Superior temporal gyrus (tissue), 1 donor: ENCODE measurements around the gene SLC16A4.

ENCODE experiments used
- DNase-seq: peaks from one replicate; pipeline ENCODE4 v3.0.0-alpha.2; 2016; ENCODE audit errors: extremely low spot score

SLC16A4 gene

DNA sequence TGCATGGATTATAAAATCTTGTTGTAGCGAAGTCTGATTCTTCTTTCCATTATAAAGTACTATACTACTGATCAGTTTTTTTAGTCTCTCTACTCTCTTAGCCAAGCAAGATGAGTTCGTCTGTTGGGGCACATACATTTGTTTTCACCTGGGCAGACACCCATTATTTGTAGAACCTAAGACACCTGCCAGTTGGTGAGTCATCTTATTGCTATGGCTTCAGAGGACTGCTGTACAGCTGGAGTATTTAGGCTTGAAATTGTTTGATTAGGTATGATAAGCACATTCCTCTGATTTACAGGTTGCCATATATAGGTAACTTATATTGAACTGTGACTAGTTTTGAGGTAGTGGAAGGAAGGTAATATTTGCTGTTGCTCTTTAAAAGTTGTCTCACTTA lies 34.4 kb downstream of the SLC16A4 start:
- no peak for DNase-seq

DNA sequence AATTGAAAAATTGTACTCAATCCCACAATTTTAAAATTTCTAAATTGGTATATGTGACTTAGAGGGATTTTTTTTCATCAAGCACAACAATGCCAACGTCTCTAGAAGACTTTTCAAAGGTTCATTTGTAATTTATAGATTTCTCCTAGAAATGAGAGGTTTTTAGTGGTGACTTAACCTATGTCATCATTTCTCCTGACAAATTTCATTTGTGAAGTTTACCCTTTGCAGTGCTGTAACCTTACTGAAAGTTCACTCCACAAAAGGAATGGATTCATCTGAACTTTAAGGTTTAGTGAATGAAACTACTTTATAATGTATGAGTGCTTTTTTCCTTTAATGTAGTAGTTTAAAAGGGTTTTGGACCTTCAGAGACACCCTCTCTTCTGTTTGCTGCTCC lies 35.5 kb downstream of the SLC16A4 start:
- no peak for DNase-seq

DNA sequence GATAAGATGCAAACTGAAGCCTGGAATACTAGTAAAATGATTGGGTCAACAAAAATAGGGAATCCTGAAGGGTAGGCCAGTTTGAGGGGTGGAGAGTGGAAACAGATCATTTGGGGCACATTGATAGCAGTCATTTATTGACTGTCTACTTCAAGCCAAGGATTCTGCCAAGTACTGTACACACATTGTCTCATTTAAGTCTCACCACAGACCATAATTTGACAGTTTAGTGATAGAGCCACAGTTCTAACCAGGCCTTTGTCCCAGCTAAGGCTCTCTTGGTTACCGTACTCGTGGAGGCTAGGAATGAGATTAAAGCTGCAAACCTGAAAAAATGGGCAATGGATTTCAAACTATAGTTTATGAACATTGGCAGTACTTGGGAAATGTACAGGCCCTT lies 40.5 kb downstream of the SLC16A4 start:
- DNase-seq = no peak

DNA sequence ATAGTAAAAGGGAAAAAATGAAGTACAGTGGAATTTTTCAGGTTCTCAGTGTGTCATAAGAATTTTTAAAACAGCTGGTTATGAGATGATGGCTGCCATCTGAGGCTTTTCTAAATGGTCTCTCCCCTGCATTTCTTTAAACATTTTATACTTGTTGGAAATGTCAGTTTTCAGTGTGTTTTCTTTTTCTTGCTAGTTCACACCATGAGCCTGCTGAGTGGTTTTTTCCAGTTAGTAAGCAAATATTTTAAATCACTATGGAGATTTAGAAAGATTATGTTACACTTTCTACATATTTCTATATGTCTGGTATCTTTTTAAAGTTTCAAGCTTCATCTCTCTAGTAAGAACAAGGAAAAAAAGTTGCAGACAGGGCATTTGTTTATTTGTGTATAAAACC lies 42.1 kb downstream of the SLC16A4 start:
- no peak for DNase-seq

DNA sequence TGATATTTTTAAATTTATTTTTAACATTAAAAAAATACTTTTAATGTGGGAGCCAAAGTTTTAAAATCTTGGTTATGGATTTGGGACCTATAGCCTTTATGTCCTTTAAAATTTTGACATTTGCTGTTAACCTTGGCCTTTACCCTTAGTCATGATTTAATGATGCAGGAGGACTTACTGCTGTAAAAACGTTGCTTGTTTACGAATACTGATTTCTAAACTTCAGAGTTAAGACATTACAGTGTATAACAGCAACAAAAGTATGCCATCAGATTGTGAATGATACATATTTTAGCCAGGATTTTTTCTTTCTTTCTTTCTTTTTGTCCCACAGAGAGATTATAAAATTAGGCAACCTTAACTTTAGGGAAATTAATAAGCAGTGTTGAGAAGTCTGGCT lies 42.8 kb downstream of the SLC16A4 start:
- no peak for DNase-seq

DNA sequence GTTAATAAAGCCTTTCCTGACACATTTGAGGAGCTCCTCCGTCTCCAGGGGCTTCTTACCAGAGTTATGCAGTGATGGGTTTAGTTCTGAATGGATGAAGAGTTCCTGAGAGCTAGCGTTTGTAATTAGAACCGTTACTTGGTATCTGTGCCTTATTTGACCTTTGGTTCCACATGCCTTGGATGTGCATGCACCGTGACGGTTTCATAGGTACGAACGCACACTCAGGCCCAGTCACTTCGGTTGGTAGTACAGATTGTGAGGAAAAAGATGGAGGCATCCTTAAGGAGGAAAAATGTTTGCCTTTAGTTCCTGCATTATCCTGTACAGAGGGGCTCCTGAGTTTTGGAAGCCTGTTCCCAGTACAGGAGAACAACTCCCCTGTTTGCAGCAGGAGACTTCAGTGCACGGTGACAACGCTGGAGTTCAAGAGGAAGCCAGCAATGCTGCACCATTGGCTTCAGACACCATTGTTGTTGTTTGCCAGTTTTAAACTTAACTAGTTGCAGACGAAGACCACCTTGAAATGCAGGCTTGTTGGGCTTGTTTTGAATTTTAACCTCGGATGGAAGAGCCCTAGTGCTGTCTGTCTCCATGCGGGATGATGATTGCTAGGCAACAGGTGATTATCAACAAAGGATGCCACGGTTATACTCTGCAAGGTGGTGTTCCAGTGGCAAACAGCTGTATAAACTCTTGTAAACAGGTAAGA lies 43.5 kb downstream of the SLC16A4 start:
- no peak for DNase-seq

GRCh38 chr1:110346690-110347089 lies 44.1 kb downstream of the SLC16A4 start:
- no peak for DNase-seq

GRCh38 chr1:110345480-110345879 lies 45.3 kb downstream of the SLC16A4 start:
- no peak for DNase-seq

- DNase-seq = no peak
These were observed 46.7 kb downstream of the SLC16A4 start for GRCh38 chr1:110344152-110344551.

- DNase-seq = no peak
These were observed 47.6 kb downstream of the SLC16A4 start for GRCh38 chr1:110343249-110343648.

- no peak for DNase-seq
These were observed 48.9 kb downstream of the SLC16A4 start for GRCh38 chr1:110341872-110342331.

GRCh38 chr1:110341146-110341871 lies 49.5 kb downstream of the SLC16A4 start:
- no peak for DNase-seq

DNA sequence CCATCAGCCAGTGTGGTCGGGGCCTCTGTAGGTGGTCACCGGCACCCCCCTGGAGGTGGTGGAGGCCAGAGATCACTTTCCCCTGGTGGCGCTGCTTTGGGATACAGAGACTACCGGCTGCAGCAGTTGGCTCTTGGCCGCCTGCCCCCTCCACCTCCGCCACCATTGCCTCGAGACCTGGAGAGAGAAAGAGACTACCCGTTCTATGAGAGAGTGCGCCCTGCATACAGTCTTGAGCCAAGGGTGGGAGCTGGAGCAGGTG lies 50.7 kb downstream of the SLC16A4 start:
- no peak for DNase-seq

DNA sequence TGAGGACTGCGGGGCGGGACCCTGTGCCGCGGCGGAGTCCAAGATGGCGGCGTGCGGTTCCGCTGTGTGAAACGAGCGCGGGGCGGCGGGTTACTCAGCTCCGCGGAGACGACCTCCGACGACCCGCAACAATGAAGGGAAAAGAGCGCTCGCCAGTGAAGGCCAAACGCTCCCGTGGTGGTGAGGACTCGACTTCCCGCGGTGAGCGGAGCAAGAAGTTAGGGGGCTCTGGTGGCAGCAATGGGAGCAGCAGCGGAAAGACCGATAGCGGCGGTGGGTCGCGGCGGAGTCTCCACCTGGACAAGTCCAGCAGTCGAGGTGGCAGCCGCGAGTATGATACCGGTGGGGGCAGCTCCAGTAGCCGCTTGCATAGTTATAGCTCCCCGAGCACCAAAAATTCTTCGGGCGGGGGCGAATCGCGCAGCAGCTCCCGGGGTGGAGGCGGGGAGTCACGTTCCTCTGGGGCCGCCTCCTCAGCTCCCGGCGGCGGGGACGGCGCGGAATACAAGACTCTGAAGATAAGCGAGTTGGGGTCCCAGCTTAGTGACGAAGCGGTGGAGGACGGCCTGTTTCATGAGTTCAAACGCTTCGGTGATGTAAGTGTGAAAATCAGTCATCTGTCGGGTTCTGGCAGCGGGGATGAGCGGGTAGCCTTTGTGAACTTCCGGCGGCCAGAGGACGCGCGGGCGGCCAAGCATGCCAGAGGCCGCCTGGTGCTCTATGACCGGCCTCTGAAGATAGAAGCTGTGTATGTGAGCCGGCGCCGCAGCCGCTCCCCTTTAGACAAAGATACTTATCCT lies 51.2 kb downstream of the SLC16A4 start:
- DNase-seq = peak; percentile 31

DNA sequence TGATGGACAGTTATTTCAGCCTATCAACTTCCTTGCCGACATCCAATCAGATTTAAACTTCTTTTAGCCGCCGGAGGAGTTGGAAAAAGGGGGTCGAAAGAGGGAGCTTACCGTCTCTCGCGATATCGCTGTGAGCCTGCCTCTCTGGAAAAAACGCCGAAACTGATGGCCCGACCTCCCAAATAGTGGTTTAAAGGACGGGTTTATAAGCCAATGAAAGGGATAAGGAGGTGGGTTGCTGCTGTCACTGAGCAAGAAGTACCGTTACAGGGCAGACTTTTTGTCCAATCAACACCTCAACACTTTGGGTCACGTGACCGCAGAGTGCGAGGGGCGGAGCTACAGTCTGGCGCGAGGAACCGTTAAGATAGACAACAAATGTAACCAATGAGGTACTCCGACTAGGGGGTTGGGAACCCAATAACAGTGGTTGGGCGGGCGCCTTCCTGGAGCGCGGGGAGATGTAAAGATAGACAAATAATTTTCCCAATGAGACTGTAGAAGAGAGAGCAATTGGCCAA lies 51.9 kb downstream of the SLC16A4 start, which contains the start of gene RBM15:
RBM15 (plus strand) TSS at position 492 of the 521 bp plus-strand sequence; CDS start at position 521, 29 bp downstream.
- peak; percentile 100 for DNase-seq

GRCh38 chr1:110338309-110338885 lies 52.4 kb downstream of the SLC16A4 start:
- no peak for DNase-seq

- DNase-seq = no peak
These were observed 53.0 kb downstream of the SLC16A4 start for GRCh38 chr1:110337704-110338308.

DNA sequence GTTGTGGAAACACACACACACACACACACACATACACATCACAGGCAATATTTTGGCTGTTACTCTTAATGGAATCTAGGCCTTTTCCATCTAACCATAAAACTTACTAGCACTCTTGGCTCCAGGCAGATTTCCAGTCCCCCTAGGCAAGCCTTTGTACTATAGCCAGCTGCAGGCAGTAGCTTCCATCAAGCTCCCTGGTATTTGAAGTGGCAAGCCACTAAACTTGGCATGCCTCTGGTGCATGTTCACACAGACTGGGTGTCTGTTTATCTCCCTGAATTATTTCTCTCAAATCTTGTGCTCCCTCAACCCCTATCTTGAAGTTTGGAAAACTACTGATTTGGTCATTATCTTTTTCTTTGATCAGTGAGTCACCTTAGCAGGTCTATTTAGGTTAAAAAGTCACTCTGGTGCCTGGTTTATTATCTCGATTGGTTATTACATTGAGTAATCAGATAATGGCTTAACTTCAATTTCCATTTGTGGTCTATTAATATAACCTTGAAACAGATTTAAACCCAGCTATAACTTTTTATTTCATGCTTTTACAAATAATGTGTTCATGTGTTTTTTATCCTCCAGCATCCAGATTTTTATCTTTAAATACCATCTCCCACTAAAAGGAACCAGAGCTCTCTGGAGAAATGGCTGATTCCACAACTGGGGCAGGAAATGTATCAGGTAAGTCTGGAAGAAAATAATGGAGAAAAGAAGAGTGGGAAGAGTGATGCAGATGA lies 54.4 kb downstream of the SLC16A4 start:
- DNase-seq = no peak

GRCh38 chr1:110335265-110335664 lies 55.6 kb downstream of the SLC16A4 start:
- no peak for DNase-seq

DNA sequence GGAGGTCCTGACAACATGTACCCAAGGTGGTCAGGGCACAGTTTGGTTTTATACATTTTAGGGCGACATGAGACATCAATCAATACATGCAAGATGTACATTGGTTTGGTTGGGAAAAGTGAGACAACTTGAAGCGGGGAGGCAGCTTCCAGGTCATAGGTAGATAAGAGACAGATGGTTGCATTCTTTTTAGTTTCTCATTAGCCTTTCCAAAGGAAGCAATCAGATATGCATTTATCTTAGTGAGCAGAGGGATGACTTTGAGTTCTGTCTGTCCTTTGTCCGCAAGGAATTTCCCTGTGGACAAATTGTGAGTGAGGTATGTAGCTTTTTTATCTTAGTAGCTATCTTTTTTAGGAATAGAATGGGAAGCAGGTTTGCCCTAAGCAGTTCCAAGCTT lies 62.1 kb downstream of the SLC16A4 start:
- DNase-seq = no peak

DNA sequence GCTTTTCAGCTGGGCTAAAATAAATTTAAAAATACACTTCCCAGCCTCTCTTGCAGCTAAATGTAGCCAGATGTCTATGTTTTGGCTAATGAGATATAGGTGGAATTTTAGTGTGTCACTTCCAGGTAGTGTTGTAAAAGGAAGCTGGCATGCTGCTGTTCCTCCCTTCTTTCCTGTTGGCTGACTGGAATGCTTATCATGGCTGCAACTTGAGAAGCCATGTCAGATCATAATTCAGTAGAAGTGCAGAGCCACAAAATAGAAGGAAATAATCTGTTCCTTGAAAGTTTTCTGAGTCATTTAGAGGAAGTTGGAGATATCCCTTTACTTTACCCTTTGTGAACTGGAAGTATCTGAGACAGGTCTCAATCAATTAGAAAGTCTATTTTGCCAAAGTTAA lies 62.6 kb downstream of the SLC16A4 start:
- no peak for DNase-seq
